HepG2 (cell line): ENCODE data around the gene DCHS2. TPM values are rescaled to one million over a fixed set of nuclear protein-coding genes. Genes with fewer than 3 reads are reported as not detected.

Source experiments
- ATAC-seq: fragments of 200-7000 bp; cut with Tn5 transposase; 3 replicates; pipeline ENCODE4 v1.9.1; 2020; ENCODE audit warnings: mild to moderate bottlenecking, moderate library complexity
- BruUV-seq: library from RNA; stranded (reverse); fragments of 400-500 nt; replicated peaks from 2 replicates; lab custom pipeline; 2021; lab: Mats Ljungman, UMichigan
- CTCF ChIA-PET: fragments of 300-600 bp; formaldehyde crosslinking; extraction: SDS; loops from one replicate; lab custom pipeline; 2021; ENCODE audit warnings: low total read pairs, inconsistent platforms, low intra/inter-chr PET ratio; lab: Yijun Ruan, JAX
- POLR2A ChIA-PET: fragments of 350-600 bp; sonication (Branson Sonifier 250); formaldehyde crosslinking; loops from one replicate; lab custom pipeline; 2020; ENCODE audit warnings: antibody characterized with exemption, inconsistent platforms; lab: Yijun Ruan, JAX
- DNase-seq: peaks from one replicate; pipeline ENCODE4 v3.0.0-alpha.2; 2015; ENCODE audit warnings: low spot score
- FAIRE-seq: peaks from 3 replicates; lab custom pipeline; 2011; peaks lifted over from hg19 to GRCh38; lab: Jason Lieb, UNC
- H2AFZ ChIP-seq: one replicate; pipeline ENCODE4 v1.6.1; 2011; ENCODE audit warnings: low read length, inconsistent platforms
- H3K27ac ChIP-seq: fragments of 300-600 bp; 3 replicates; pipeline ENCODE4 v1.8.0; 2011; ENCODE audit warnings: mixed run types, mild to moderate bottlenecking, mixed read lengths, low read length, inconsistent platforms; ENCODE audit not compliant: insufficient read depth; ENCODE audit errors: extremely low read length
- H3K27me3 ChIP-seq, 2 experiments: fragments of 200-600 bp in 1 of 2; 2 replicates in 1 of 2; 3 replicates in 1 of 2; pipeline versions ENCODE4 v1.6.0 to v1.8.0; 2011; ENCODE audit warnings: low read length in 2 of 2, mild to moderate bottlenecking in 2 of 2, moderate library complexity in 2 of 2, inconsistent platforms in 1 of 2; ENCODE audit not compliant: insufficient read depth in 2 of 2, control insufficient read depth in 1 of 2
- H3K36me3 ChIP-seq, 2 experiments: fragments of 200-600 bp in 1 of 2; replicated peaks in 1 of 2; 2 replicates in 1 of 2; 3 replicates in 1 of 2; pipeline versions ENCODE4 v1.5.1 to v1.8.0; 2011; ENCODE audit warnings: low read length in 2 of 2, inconsistent platforms in 1 of 2; ENCODE audit not compliant: insufficient read depth in 2 of 2, control insufficient read depth in 1 of 2
- H3K4me1 ChIP-seq: 2 replicates; pipeline ENCODE4 v1.5.1; 2012; ENCODE audit warnings: low read length, inconsistent platforms; ENCODE audit not compliant: insufficient read depth
- H3K4me2 ChIP-seq: 2 replicates; pipeline ENCODE4 v1.6.0; 2011; ENCODE audit warnings: low read depth, low read length, inconsistent platforms
- H3K4me3 ChIP-seq, 3 experiments: fragments of 200-600 bp in 1 of 3; sonication (generic), shearing (Covaris generic) in 1 of 3; replicated peaks in 1 of 3; 2 replicates each; pipeline ENCODE4 v1.5.1; 2011 to 2016; ENCODE audit warnings: low read length in 3 of 3, inconsistent platforms in 2 of 3, low read depth in 2 of 3, mild to moderate bottlenecking in 2 of 3, control low read depth in 1 of 3, mixed read lengths in 1 of 3; ENCODE audit not compliant: insufficient read depth in 1 of 3
- H3K79me2 ChIP-seq: one replicate; pipeline ENCODE4 v1.6.1; 2011; ENCODE audit warnings: low read length, inconsistent platforms; ENCODE audit not compliant: insufficient read depth
- H3K9ac ChIP-seq: 2 replicates; pipeline ENCODE4 v1.6.0; 2011; ENCODE audit warnings: mild to moderate bottlenecking, low read depth, low read length, inconsistent platforms; ENCODE audit not compliant: insufficient read depth
- H3K9me3 ChIP-seq: 2 replicates; pipeline ENCODE4 v1.5.1; 2012; ENCODE audit warnings: mild to moderate bottlenecking, low read length
- H4K20me1 ChIP-seq: 2 replicates; pipeline ENCODE4 v1.6.0; 2011; ENCODE audit warnings: inconsistent platforms, mild to moderate bottlenecking, low read length, moderate library complexity; ENCODE audit not compliant: insufficient read depth
- E2F2 ChIP-seq: sonication (generic); formaldehyde crosslinking; IDR thresholded peaks from 2 replicates; pipeline ENCODE4 v1.4.0; 2020; ENCODE audit warnings: missing genetic modification reagents, borderline replicate concordance
- MYNN ChIP-seq: sonication (generic); formaldehyde crosslinking; IDR thresholded peaks from 2 replicates; pipeline ENCODE4 v1.4.0; 2020; ENCODE audit warnings: mild to moderate bottlenecking, low read depth, missing genetic modification reagents
- ZNF350 ChIP-seq: sonication (generic); formaldehyde crosslinking; IDR thresholded peaks from 2 replicates; pipeline ENCODE4 v1.4.0; 2020; ENCODE audit warnings: mild to moderate bottlenecking, low read depth, missing genetic modification reagents, borderline replicate concordance
- ZNF484 ChIP-seq: sonication (generic); formaldehyde crosslinking; IDR thresholded peaks from 2 replicates; pipeline ENCODE4 v1.5.1; 2020; ENCODE audit warnings: mild to moderate bottlenecking, low read depth, missing genetic modification reagents, borderline replicate concordance
- ZNF501 ChIP-seq: sonication (generic); formaldehyde crosslinking; IDR thresholded peaks from 2 replicates; pipeline ENCODE4 v1.5.1; 2020; ENCODE audit warnings: mild to moderate bottlenecking, moderate library complexity, missing genetic modification reagents
- ZNF891 ChIP-seq: sonication (generic); formaldehyde crosslinking; IDR thresholded peaks from 2 replicates; pipeline ENCODE4 v1.5.0; 2020; ENCODE audit warnings: mild to moderate bottlenecking, missing genetic modification reagents
- ZSCAN30 ChIP-seq: sonication (generic); formaldehyde crosslinking; IDR thresholded peaks from 2 replicates; pipeline ENCODE4 v1.5.0; 2020; ENCODE audit warnings: mild to moderate bottlenecking, missing genetic modification reagents
- WGBS: methylation state at CpG from one replicate; pipeline ENCODE4 v1.1.6; 2017; ENCODE audit warnings: low lambda C conversion rate; 5-methylcytosine and 5-hydroxymethylcytosine counted together
- in situ Hi-C: cut with HindIII; loops from 2 replicates; pipeline ENCODE4 v1.10.0; 2017; ENCODE audit warnings: low pct_unique_long_range_greater_than_20kb; ENCODE audit not compliant: extremely low pct_ligation_motif_present
- intact Hi-C: fragments of 100-400 bp; cut with micrococcal nuclease; formaldehyde crosslinking; loops from one replicate; pipeline ENCODE4 v1.10.0; 2022; ENCODE audit not compliant: unreplicated experiment
- polyA plus RNA-seq, 8 experiments: library from polyadenylated mRNA; depleted of rRNA in 3 of 8; stranded (reverse) in 7 of 8; unstranded in 1 of 8; fragments of >200 nt; fragmentation: Illumina TruSeq in 4 of 8; extraction: Trizol in 4 of 8; gene quantifications; 2 replicates each; pipeline versions ENCODE4 v1.2.1 to v1.2.3, GENCODE V29; 2011 to 2016; ENCODE audit warnings: low read depth in 4 of 8, missing spikeins in 1 of 8, mixed read lengths in 1 of 8; ENCODE audit not compliant: insufficient read depth in 1 of 8
- total RNA-seq, 5 experiments: library from RNA; depleted of rRNA; stranded (reverse); fragments of >200 nt; fragmentation: Illumina TruSeq; extraction: Trizol; gene quantifications; 2 replicates each; pipeline ENCODE4 v1.2.3, GENCODE V29; 2016; ENCODE audit warnings: low read depth in 1 of 5
- TF ChIP-seq, protein P1 (sequence below): IDR thresholded peaks from 2 replicates; pipeline ENCODE4 v1.6.1; 2012; ENCODE audit warnings: low read depth, low read length, improper control_type of control experiment

DCHS2 gene
- total and polyA plus RNA-seq, 2 of the 13 experiments (the other 11 are each of a cell fraction or from before 2014, with no cell fraction given), result 0.03 TPM; not detected in 1

- Histone ChIP-seq H3K27ac (no peak overlapping the region), H3K79me2 (no peaks in the 10 kb centered on the region), H3K36me3 (no peaks in the 10 kb centered on the region), H4K20me1 (no peaks in the 10 kb centered on the region), H2AFZ (no peak overlapping the region), H3K4me1 (peaks cover 8% of the 10 kb centered on the region; the same call in 1 of the 2 replicates), H3K4me3 (no peak overlapping the region), H3K9me3 (no peaks in the 10 kb centered on the region), H3K9ac (no peak overlapping the region), H3K27me3 (no peaks in the 10 kb centered on the region), H3K4me2 (no peak overlapping the region)
- in situ Hi-C loops (no loop called here), intact Hi-C loops (no loop called here)
- TF ChIP-seq ZSCAN30 (CRISPR knock-in tag) (no peak), ZNF501 (CRISPR knock-in tag) (no peak), ZNF484 (CRISPR knock-in tag) (no peak), MYNN (no peak), ZNF891 (no peak), ZNF350 (CRISPR knock-in tag) (no peak), E2F2 (CRISPR knock-in tag) (no peak)
- TF ChIP-seq, protein P1, sequence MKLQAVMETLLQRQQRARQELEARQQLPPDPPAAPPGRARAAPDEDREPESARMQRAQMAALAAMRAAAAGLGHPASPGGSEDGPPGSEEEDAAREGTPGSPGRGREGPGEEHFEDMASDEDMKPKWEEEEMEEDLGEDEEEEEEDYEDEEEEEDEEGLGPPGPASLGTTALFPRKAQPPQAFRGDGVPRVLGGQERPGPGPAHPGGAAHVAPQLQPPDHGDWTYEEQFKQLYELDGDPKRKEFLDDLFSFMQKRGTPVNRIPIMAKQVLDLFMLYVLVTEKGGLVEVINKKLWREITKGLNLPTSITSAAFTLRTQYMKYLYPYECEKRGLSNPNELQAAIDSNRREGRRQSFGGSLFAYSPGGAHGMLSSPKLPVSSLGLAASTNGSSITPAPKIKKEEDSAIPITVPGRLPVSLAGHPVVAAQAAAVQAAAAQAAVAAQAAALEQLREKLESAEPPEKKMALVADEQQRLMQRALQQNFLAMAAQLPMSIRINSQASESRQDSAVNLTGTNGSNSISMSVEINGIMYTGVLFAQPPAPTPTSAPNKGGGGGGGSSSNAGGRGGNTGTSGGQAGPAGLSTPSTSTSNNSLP, result no peak
- BruUV-seq, result no TSS peak
- ATAC-seq (no peak), FAIRE-seq (no peak), DNase-seq (no peak)
- WGBS, result 66% methylated on average over 2 of the region's 2 CpGs
- ChIA-PET POLR2A (no interaction called here), CTCF (no interaction called here)
Observed at GRCh38 chr4:154478128-154478527, 13.5 kb downstream of the DCHS2 start.
